H4 (cell line): Measurements from ENCODE around the gene ANK3. TPM values are rescaled to one million over a fixed set of nuclear protein-coding genes. Genes with fewer than 3 reads are reported as not detected.
"Not testable (repeated sequence)": the region's sequence is repeated elsewhere in the genome, so short reads cannot be mapped to it uniquely, and the experiment has no call there.

Source experiments
- DNase-seq: peaks from one replicate; pipeline ENCODE4 v3.0.0-alpha.2; 2015; ENCODE audit warnings: low spot score
- total RNA-seq: library from RNA; depleted of rRNA; stranded (reverse); fragments of >200 nt; shearing (Covaris generic); gene quantifications from 2 replicates; pipeline ENCODE4 v1.2.3, GENCODE V29; 2014

Gene ANK3
- total RNA-seq, 1 experiment from 2014 or later = 10.2 TPM

DNA sequence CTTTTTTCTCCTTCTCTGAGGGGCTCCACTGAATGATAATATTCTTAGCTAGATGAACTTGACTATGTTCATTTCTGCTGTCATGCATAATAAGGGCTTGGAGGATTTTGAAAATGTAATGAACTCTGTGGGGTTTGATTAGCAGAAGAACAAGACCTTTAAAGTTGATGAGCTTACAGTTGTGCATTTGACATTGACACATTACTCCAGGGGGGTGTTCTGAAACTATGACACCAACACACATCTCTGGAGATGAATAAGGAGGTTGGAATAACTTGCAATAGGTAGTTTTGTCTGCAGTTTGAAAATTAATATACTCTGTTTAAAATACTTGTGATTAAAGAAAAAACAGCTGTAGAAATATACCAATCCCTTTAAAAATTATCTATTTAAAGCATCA, 80.3 kb downstream of the ANK3 start:
- no peak for DNase-seq

DNA sequence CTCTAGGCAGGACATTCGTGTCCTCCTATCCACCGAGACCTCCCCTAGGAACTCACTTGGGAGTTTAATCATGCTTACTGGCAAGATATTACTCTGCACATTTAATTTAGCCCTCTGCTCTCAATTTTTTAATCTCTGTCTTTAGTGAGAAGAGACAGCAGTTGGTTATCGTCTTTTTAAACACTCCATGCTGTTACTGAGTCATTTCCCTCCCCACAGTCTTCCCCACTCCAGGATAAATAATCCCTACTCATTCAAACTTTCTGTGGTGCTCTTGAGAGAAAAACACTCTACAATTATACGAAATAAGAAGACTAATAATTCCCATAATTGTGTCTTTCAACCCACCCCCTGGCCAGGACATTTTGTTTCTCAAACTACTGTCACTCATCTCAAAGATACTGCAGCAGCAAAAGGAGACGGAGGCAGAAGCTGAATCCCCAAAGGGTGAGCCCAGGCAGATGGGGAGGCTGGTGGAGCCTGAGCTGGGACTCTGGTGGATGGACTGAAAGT, 84.2 kb downstream of the ANK3 start:
- no peak for DNase-seq

DNA sequence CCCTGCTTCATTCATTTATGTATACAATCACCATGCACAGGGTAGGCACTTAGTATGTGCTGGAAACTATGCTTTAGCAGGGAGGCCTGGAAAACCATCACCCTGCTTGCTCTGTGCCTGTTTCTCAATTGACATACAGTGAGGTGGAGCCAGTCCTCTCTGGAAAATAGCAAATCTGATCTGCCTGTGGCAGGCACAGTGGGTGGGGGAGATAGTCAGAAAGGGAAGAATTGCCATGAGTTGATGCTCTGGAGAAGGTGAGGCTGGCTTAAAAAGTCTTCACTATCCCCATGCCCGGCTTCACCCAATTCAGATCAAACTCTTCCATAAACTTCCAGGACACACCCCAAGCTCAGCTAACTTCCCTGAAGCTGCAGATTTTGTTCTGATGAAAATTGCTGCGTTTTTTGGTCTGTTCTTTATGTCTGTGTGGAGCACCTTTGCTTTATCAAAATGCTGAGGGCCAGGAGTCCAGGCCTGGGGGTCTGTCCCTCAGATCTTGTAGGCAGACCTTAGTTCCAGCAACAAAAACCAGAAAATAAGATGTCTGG, 84.8 kb downstream of the ANK3 start:
- DNase-seq = no peak

DNA sequence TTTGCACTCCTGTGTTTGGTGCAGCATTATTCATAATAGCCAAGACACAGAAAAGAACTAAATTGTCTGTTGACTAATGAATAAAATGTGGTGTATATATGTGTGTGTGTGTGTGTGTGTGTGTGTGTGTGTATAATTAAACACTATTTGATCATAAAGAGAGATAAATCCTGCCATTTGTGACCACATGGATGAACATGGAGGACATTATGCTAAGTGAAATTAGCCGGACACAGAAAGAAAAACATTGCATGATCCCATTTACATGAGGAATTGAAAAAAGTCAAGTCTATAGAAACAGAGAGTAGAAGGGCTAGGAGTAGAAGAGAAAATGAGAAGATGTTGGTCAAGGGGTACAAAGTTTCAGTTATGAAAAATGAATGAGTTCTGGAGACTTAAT, 85.9 kb downstream of the ANK3 start:
- no peak for DNase-seq

DNA sequence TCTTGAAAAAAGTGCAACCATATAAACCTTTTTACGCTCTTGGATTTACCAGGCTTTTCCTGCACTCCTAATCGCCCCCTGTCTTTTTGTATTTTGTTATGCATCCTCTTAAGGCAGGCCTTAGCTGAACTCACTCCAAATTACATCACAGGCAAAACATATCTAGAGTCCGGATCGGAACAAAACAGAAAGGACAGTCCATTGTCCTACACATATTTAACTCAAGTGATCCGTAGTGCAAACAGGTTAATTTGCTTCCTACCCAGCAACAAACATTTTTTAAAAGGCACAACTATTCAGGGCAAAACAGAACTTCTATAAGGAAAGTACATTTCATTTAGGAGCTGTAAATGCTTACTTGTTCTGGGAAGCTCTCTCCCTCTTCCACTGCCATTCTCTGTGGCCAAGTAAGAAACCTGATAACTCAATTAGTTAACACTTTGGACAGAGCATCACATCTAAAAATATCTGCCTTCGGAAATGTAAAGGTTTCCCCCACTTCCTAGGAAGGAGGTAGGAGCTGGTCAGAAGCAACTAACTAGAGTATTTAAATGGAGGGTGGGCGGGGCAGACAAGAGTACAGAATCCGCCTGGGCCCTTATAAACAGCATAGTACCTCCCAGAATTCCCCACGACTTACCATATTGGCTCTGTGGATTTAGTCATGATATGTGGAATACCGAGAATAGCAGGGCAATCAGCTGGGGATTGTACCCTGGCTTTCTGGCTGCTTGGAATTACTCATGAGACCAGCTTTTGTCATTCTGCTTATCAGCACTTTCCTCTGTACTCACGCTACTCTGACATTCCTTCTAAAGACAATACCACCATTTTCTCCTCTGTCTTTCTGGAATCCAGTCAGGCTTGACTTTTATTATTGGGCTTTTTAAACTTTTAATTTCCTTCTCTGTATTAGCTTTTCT, 89.5 kb downstream of the ANK3 start:
- DNase-seq = peak; percentile 33

DNA sequence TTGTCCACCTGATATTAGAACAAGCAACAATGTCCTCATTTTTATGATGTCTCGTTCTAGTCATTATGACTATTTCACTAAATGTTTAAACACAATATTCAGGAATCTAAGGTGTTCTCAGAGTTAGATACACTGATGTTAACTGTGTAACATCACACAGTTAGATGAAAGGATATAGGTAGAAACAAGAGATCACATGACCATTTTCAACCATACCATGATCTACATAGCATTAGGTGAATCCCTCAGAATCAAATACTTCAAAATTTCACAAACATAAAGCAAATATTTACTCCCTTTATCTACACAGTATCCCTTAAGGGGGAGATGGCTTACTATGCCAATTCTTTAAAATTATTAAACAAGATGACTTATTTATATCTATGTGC, 90.3 kb downstream of the ANK3 start:
- DNase-seq = no peak

DNA sequence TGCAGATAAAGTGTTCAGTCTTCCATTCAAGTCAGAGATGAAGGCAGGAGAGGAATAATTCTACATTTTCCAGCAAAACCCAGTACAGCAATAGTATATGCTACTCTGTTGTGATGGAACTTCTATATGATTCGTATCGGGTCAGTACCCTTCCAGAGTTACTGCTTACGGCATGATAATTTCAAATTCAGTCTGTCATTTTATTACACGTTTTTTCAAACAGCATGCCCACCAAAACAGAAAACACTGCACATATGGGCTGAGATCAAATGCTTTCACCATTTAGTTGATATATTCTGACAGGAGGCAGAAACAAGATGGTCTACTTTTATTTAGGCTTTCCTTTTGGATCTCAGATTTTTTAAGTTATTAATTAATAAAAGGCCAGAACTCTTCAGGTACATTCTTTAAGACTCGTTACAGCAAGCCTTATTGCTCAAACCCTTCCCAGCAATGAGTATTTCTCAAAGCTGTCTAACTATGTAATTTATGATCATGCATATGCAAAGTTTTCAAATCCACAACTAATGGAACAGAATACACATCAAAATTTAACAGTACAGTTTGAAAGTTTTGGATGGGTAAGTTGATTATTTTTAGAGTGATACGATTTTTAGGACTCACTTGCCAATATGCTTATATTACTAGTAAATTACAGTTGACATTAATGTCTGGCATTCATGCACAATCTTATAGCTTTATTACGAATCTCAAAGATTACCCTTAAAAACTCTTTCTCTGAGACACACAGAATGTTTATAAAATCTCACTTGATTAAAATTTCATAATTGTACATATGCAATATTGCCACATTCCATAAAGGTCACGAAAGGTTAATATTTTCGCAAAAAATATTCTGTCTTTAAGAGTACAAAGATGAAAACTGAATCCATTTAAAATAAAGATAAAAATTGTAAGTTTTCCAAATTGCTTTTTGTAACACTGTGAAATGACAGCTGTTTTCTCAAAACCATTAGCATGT, 91.0 kb downstream of the ANK3 start:
- no peak for DNase-seq

DNA sequence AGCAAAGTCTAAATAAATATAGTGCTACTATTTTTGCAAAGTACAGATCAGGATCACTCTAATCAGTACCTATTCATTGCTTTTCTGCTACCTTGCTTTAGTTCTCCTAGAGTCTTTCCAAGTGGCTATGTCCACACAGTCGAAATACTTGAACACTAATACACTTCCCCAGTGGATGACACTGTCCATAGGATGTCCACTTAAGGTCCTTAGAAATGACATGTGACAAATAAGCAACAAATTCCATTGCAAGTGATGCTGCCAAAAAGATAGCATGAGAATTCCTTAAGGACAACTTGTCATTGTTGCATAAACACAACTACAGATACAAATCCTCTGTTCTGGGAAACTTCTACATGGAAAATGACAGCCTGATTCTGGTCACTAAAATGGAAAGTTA, 93.6 kb downstream of the ANK3 start:
- no peak for DNase-seq

DNA sequence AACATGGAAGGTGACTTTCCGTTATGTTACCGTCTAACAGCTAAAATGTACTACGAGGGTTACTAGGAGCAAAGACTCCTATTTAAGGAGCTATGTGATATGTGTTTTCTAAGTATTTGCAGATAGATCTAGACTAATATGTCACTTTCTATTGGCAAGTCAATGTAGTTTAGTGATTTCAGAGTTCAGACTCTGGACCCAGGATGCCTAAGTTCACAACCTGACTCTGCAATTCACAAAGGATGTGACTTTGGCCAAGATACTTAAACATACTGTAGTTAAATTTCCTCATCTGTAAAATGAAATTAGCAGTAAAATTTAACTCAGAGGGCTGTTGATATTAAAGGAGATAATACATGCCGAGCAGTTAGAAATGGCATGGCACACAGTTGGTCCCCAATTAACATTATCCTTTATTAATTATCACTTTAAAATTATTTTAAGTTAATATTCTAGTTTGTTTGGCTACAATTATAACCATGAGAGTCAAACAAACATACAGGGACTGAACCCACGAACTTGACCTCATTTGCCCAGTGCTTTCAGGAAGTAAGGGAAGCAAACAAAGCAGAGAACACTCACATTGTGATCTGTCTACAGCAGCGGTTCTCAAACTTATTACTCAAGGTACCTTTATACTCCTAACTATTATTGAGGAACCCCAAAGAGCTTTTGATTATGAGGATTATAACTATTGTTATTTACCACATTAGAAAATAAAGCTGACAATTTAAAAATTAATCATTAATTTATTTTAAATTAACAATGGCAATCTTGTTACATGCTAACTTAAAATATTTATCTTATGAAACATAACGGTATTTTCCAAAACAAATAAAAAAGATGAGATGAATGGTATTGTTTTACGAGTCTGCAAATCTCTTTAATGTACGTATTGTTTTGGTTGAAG, 94.4 kb downstream of the ANK3 start:
- DNase-seq = no peak

DNA sequence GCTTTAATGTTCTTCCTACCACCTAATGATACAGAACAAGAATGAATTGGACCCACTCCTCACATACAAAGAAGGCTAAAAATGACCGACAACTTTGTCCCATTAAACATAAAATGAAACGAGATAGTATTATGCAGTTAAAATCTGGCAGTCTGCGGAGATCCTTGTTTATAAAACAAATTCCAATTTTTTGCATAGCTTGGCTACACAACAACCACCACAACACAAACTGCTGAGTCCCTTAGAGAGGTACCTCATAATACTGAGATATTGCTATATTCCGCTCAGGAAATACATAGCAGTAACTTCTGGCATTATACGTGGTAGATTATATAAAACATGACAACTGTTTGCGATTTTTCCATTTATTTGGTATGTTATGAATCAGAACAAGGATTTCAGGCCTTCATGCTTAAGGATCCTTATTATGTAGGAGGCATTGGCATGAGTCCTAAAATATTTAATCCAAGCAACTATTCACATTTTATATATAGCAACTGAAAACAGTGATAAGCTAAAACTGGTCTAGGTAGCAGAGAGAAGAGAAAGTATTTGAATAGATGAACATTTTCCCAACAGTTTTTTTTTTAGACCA, 96.0 kb downstream of the ANK3 start:
- DNase-seq = no peak

DNA sequence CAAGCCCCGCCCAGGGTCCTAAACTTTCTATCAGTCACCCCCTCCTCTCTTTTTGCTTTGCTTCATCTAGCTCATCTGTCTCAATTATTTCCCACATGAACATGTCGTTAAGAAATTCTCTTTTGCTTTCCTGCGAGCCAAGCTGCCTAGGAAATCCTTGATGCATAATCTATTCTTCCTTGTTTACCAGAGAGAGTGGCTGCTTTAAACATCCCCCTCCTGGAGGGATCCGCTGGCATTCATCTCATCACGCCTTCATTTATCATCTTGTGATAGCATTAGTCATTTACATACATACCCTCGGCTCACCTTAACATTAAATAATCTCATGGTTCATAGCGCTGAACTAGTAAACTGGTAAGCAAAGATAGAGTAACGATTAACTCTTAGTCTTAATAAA, 96.7 kb downstream of the ANK3 start:
- DNase-seq = no peak

DNA sequence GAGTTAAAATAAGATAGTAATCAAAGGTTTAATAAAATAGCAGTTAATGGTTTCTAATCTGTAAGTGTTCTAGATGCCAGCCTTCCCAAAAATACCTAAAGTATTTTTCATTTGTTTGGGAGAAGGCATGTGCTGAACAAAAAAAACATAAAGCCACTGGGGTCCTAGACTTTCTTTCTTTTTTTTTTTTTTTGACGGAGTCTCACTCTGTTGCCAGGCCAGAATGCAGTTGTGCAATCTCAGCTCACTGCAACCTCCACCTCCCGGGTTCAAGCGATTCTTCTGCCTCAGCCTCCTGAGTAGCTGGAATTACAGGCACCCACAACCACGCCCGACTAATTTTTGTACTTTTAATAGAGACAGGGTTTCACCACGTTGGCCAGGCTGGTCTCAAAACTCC, 97.1 kb downstream of the ANK3 start:
- not testable (repeated sequence) for DNase-seq

DNA sequence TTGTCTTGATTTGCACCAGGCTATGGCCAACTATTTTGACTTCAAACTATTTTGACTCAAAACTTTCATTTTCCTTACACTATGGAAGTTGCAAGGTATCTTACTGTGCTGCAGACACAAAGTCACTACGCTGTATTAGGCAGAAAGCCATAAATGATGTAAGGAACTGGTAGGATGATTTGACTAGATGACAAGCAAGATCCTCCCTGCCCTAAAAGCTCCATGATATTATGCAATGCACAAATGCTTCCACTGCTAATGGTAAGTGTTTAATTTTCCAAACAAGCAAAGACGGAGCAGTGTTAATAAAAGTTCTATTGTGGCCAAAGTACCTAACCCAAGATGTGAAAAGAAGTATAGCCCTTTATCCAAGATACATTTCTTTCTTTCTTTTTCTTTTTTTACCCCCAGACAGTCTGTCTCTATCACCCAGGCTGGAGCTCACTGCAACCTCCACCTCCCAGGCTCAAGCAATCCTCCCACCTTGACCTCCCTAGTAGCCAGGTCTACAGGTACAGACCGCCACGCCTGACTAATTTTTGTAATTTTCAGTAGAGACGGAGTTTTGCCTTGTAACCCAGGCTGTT, 98.2 kb downstream of the ANK3 start:
- DNase-seq = no peak

DNA sequence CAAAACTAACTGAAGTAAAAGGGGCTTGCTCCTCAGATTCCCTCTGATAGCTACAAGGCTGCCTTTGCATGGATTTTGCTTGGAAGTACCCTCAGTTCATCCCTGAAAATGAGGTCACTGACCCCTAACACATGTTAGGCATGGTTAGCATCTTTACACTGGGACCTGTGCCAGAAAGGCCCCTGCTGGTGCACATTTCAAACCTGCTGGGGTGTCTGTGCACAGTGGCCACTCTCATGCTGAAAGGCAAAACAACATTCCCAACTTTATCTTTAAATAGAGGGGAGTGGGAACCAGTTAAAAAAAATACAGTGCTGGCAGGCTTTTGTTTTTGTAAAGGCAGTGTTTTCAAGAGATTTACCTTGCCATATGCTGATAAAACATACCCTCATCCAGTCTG, 99.1 kb downstream of the ANK3 start:
- no peak for DNase-seq

DNA sequence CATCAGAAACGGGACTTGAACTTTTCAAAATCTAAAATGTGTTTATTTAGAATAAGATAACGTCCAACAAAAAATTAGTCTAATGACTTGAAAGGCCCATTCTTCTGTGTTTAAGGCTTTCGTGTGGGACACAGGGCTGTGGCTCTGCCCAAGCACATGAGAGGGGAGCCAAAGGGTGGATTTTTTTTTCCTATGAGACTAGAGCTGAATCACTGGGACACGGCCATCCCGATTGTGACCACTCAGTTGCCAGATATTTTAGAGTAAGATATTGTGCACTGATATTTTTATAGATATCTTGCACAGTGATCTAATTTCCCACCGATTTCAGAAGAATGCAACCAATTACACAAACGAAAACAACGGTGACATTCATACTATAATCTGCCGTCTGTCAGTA, 99.9 kb downstream of the ANK3 start:
- no peak for DNase-seq

DNA sequence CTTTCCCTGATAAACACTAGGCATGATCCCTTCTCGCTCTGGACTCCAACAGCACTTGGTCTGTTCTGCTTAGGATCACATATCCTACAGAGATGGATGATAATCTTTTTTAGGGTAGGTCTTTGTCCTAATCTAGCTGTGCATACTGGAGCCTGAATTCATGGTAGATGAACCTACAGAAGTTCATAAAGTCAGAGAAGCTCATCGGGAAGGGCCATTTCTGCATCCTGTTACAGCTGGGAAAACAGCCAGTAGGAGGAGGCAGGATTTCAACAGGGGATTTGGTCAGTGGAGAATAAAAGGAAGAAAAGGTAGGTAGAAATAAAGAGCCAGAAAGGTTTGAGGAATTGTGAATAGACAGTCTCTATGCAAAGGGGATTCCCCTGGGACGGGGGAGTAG, 101.4 kb downstream of the ANK3 start:
- no peak for DNase-seq

DNA sequence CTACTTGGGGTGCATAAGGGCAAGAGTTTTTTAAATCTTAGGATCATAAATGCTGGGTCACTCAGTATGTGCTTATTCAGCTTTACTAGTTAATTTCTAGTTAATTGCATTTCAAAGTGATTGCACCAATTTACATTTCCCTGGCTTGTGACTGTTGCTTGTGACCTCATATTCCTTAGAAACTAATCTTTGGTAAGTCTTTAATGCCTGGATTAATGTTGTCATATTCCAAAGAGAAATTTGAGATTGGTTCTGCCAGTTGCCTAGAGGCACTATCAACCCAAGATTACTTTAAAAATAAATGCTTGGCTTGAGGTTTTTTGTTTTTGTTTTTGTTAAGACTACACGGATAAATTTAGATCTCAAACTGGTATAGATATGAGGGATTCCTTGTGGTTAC, 103.1 kb downstream of the ANK3 start:
- DNase-seq = no peak

DNA sequence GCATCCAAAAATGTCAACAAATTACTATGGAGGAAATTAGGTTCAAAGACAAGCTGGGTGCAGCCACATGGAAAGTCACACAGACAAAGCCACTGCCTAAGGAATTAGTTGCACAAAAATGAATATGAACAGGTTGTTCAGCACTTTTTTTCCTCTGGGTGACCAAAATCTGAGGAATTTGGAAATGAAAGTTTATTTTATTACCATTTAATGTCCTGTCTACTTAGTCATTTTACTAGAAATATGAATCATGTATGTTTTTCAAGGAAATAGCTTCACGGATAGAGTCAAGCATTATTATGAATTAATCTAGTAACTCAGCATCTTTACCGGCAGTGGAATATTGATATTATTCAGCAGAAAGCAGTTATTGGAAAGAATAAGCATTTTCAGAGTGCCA, 106.3 kb downstream of the ANK3 start:
- no peak for DNase-seq

DNA sequence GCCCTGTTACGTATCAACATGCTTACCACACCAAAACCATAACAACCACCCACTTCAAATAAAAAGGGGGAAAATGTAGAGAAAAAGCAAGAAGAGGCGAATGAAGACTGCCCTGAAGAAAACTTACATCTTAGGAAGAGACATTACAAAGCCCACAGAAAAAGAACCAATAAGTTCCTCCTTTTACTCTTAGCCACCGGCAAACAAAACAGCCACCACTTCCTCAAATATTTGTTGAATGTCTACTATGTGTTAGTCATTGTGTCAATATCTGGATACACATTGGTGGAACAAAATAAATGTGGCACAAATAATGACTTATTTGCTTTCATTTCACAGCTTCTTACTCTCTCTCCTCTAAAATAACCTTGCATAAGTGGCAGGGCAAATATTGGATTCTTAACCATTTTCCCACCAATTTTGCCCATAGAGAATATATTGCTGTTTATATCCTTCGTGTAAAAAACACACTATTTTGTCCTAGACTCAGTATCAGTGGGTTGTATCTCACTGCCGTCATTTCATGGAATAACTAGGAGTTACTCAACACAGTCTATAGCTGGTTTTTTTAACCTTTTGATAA, 106.8 kb downstream of the ANK3 start:
- peak; percentile 22 for DNase-seq

DNA sequence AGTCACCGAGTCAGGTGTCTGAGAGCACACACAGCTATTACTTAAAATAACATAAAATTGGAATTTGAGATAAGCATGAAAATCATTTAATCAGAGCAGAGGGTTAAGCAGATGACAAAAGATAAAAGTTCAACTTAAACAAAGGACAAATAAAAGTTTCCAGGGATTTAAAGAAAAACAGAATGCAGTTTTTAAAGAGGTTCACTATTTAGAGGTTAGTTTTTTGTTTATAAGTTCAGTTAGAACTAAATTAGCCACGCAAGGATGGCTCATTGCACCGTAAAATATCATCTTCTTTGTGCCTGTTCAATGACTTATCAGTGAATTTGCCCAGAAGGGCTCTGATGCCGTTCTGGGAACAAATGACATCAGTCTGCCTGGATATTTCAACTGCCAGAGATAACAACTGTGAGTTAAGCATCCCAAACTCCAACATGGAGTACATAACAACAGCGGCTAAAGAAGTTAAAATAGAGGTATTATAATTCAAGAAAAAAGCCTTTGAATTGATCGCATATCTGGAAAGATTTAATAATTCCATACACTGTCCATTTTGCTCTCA, 107.8 kb downstream of the ANK3 start:
- DNase-seq = no peak
